ENCODE results near the gene HLA-A. TPM values are rescaled to one million over a fixed set of nuclear protein-coding genes. Genes with fewer than 3 reads are reported as not detected.
A peak's percentile ranks its signal among the peaks of the same experiment; 100 is the strongest.
"Not testable (repeated sequence)": the region's sequence is repeated elsewhere in the genome, so short reads cannot be mapped to it uniquely, and the experiment has no call there.

HLA-A gene
- total and polyA plus RNA-seq, 7 donors = 279 to 2,938 (median 402) TPM

- 51 to 97% methylated on average over 1 of the region's 1 CpG for WGBS, 2 donors
- DNase-seq = no peak
- Histone ChIP-seq H3K27me3 (no peaks in the 10 kb centered on the region), H3K36me3 (no peaks in the 10 kb centered on the region), H3K4me1 (peaks cover 0 to 30% (median 29%) of the 10 kb centered on the region in 4 donors), H3K4me3 (no peak overlapping the region), H3K27ac (no peak overlapping the region), H3K9me3 (no peaks in the 10 kb centered on the region)
- intact Hi-C loops (cut with DNase I) = no loop called here
- TF ChIP-seq POLR2A (IDR thresholded peaks at IDR 0.05) (no peak), CTCF (IDR thresholded peaks at IDR 0.05) (no peak), POLR2AphosphoS5 (IDR thresholded peaks at IDR 0.05) (no peak), EP300 (IDR thresholded peaks at IDR 0.05) (no peak)
These were observed 19.6 kb downstream of the HLA-A start for GRCh38 chr6:29961966-29962365.

- peaks cover 0 to 44% (median 39%) of the 10 kb centered on the region in 4 donors for H3K4me1 ChIP-seq
- H3K36me3 ChIP-seq; H3K4me3 ChIP-seq; H3K27me3 ChIP-seq; DNase-seq; H3K9me3 ChIP-seq; intact Hi-C loops (cut with DNase I): not testable (repeated sequence)
- WGBS, 2 donors = 96 to 97% methylated on average over 2 of the region's 2 CpGs
- peak overlapping the region in 1 of 4 donors; percentile 85 for H3K27ac ChIP-seq
These were observed 21.4 kb downstream of the HLA-A start for GRCh38 chr6:29963697-29964096.

GRCh38 chr6:29964518-29964886 is 22.2 kb downstream of the HLA-A start:
- Histone ChIP-seq H3K9me3 (no peaks in the 10 kb centered on the region), H3K36me3 (no peaks in the 10 kb centered on the region), H3K4me1 (peaks cover 0 to 44% (median 39%) of the 10 kb centered on the region in 4 donors), H3K27me3 (no peaks in the 10 kb centered on the region), H3K4me3 (peak overlapping the region; percentile 13 to 43 (median 35)), H3K27ac (peak overlapping the region; percentile 83 to 87 (median 84))
- WGBS, 2 donors = 21 to 23% methylated on average over 3 of the region's 3 CpGs
- TF ChIP-seq CTCF (IDR thresholded peaks at IDR 0.05) = no peak
- TF ChIP-seq POLR2AphosphoS5 (IDR thresholded peaks at IDR 0.05) = no peak
- TF ChIP-seq EP300 (IDR thresholded peaks at IDR 0.05) = no peak
- no peak for TF ChIP-seq POLR2A (IDR thresholded peaks at IDR 0.05)
- no peak for DNase-seq
- intact Hi-C loops (cut with DNase I) = no loop called here

- Histone ChIP-seq H3K4me1 (peaks cover 0 to 44% (median 39%) of the 10 kb centered on the region in 4 donors), H3K36me3 (no peaks in the 10 kb centered on the region), H3K4me3 (peak overlapping the region; percentile 13 to 43 (median 35)), H3K9me3 (no peaks in the 10 kb centered on the region), H3K27me3 (no peaks in the 10 kb centered on the region), H3K27ac (peak overlapping the region; percentile 83 to 87 (median 84))
- DNase-seq = peak; percentile 90
- WGBS, 2 donors = 2 to 3% methylated on average over 7 of the region's 7 CpGs
- TF ChIP-seq POLR2AphosphoS5 (IDR thresholded peaks at IDR 0.05) (peak; percentile 29 to 87 (median 80)), POLR2A (IDR thresholded peaks at IDR 0.05) (peak; percentile 54 to 67), CTCF (IDR thresholded peaks at IDR 0.05) (no peak), EP300 (IDR thresholded peaks at IDR 0.05) (no peak)
- intact Hi-C loops (cut with DNase I) = no loop called here
These were observed 22.7 kb downstream of the HLA-A start for GRCh38 chr6:29964887-29965562.

- Histone ChIP-seq H3K36me3 (no peaks in the 10 kb centered on the region), H3K4me1 (peaks cover 0 to 44% (median 39%) of the 10 kb centered on the region in 4 donors), H3K9me3 (no peaks in the 10 kb centered on the region), H3K27me3 (no peaks in the 10 kb centered on the region), H3K4me3 (peak overlapping the region; percentile 13 to 43 (median 35)), H3K27ac (peak overlapping the region; percentile 83 to 87 (median 84))
- TF ChIP-seq EP300 (IDR thresholded peaks at IDR 0.05) = no peak
- TF ChIP-seq POLR2A (IDR thresholded peaks at IDR 0.05) = no peak
- TF ChIP-seq CTCF (IDR thresholded peaks at IDR 0.05) = no peak
- no peak for TF ChIP-seq POLR2AphosphoS5 (IDR thresholded peaks at IDR 0.05)
- no peak for DNase-seq
- intact Hi-C loops (cut with DNase I) = no loop called here
- 8 to 12% methylated on average over 2 of the region's 2 CpGs for WGBS, 2 donors
These were observed 23.2 kb downstream of the HLA-A start for GRCh38 chr6:29965563-29965872.

Data from sigmoid colon (tissue), 7 donors.